ENCODE data around the gene EPHA2. TPM values are rescaled to one million over a fixed set of nuclear protein-coding genes. Genes with fewer than 3 reads are reported as not detected.
A peak's percentile ranks its signal among the peaks of the same experiment; 100 is the strongest.

Gene EPHA2
- total RNA-seq, 2 donors from 2014 or later, result 0.07 to 0.16 TPM

DNA sequence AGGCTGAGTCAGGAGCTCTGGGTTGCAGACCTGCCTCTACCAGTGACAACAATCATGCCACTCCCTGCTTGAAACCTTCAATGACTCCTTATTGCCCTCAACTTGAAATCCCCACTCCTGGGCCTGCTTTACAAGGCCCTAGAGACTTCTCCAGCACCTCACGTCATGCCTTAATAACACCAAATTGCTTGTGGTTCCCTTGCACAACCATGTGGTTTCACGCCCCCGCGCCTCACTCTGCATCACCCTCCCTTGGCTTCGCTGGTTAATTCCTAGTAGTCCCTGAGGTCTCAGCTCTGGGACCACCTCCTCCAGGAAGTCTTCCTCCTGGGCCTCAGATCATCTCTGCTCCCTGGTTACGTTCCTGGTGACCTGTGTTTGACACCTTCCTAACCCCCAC, 33.0 kb downstream of the EPHA2 start:
- H3K27ac Mint-ChIP-seq, result peak overlapping the region in 1 of 2 donors; percentile 45
- H3K9me3 Mint-ChIP-seq, result no peaks in the 10 kb centered on the region
- no peaks in the 10 kb centered on the region for H3K36me3 Mint-ChIP-seq
- DNase-seq (ENCODE audit: low spot score in 2 of 2) (no peak), ATAC-seq (peak; percentile 75 to 85)

DNA sequence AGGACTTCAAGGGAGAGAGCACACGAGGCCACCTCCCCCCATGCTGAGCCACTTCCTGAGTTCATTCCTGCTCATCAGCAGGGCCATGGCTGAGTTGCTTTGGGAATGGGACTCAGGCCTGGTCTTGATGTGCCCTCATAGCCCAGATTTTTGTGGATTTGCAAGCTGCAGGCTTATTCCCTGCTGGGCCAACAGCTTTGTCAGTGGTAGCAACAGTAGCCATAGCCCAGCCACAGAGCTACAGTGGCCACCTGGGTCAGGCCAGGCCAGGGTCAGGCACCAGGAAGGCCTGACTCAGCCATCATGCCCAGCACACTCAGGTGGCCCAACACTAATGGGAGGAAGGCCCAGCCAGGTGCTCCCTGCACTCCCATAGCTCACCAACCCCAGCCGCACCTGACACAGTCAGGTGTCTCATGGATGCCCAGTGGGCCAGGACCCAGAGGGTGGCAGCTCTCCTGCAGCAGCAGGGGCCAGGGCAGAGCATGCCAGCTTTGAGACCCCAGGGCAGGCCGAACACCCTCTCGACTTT, 33.5 kb downstream of the EPHA2 start:
- Mint-ChIP-seq H3K27ac (no peak overlapping the region), H3K9me3 (no peaks in the 10 kb centered on the region), H3K36me3 (no peaks in the 10 kb centered on the region)
- DNase-seq (ENCODE audit: low spot score in 2 of 2) (no peak), ATAC-seq (no peak)

GRCh38 chr1:16120940-16121410, 34.9 kb downstream of the EPHA2 start:
- Mint-ChIP-seq H3K36me3 (no peaks in the 10 kb centered on the region), H3K9me3 (no peaks in the 10 kb centered on the region), H3K27ac (no peak overlapping the region)
- DNase-seq (ENCODE audit: low spot score in 2 of 2) (no peak), ATAC-seq (no peak)

DNA sequence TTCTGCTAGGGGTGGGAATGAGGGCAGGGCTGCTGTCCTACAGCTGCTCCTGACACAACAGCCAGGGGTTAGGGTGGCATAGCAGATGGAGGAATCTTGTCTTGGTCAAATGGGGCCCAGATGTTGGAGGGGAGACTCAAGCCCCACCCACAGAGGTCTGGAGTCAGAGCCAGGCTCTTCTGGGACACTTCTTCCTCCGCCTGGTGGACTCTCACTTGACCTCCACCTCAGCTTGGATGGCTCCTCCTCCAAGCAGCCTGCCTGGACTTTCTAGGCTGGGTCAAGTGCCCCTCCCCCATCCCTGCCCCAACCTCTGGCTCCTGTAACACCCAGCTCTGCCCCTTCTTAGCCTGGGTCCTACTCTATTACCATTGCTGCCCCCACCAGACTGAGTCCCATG, 35.5 kb downstream of the EPHA2 start:
- DNase-seq (ENCODE audit: low spot score in 2 of 2), result no peak
- Mint-ChIP-seq H3K36me3 (no peaks in the 10 kb centered on the region), H3K9me3 (no peaks in the 10 kb centered on the region), H3K27ac (no peak overlapping the region)
- ATAC-seq, result no peak

GRCh38 chr1:16119926-16120325, 35.9 kb downstream of the EPHA2 start:
- ATAC-seq (no peak), DNase-seq (ENCODE audit: low spot score in 2 of 2) (no peak)
- H3K9me3 Mint-ChIP-seq, result no peaks in the 10 kb centered on the region
- no peaks in the 10 kb centered on the region for H3K36me3 Mint-ChIP-seq
- H3K27ac Mint-ChIP-seq, result no peak overlapping the region

GRCh38 chr1:16119504-16119903, 36.4 kb downstream of the EPHA2 start:
- ATAC-seq, result no peak
- Mint-ChIP-seq H3K36me3 (no peaks in the 10 kb centered on the region), H3K9me3 (no peaks in the 10 kb centered on the region), H3K27ac (no peak overlapping the region)
- no peak for DNase-seq (ENCODE audit: low spot score in 2 of 2)

- Mint-ChIP-seq H3K36me3 (no peaks in the 10 kb centered on the region), H3K27ac (peak overlapping the region in 1 of 2 donors; percentile 22), H3K9me3 (no peaks in the 10 kb centered on the region)
- no peak for ATAC-seq
- no peak for DNase-seq (ENCODE audit: low spot score in 2 of 2)
These were observed 37.2 kb downstream of the EPHA2 start for GRCh38 chr1:16118706-16119105.

- H3K9me3 Mint-ChIP-seq, result no peaks in the 10 kb centered on the region
- ATAC-seq, result no peak
- no peak for DNase-seq (ENCODE audit: low spot score in 2 of 2)
- H3K36me3 Mint-ChIP-seq, result no peaks in the 10 kb centered on the region
- no peak overlapping the region for H3K27ac Mint-ChIP-seq
These were observed 37.9 kb downstream of the EPHA2 start for GRCh38 chr1:16117936-16118335.

- Mint-ChIP-seq H3K36me3 (no peaks in the 10 kb centered on the region), H3K9me3 (no peaks in the 10 kb centered on the region), H3K27ac (no peak overlapping the region)
- no peak for DNase-seq (ENCODE audit: low spot score in 2 of 2)
- ATAC-seq, result no peak
These were observed 38.5 kb downstream of the EPHA2 start for GRCh38 chr1:16117369-16117768.

GRCh38 chr1:16116625-16117024, 39.2 kb downstream of the EPHA2 start:
- peak overlapping the region in 1 of 2 donors; percentile 15 for H3K27ac Mint-ChIP-seq
- no peaks in the 10 kb centered on the region for H3K9me3 Mint-ChIP-seq
- ATAC-seq (no peak), DNase-seq (ENCODE audit: low spot score in 2 of 2) (no peak)
- H3K36me3 Mint-ChIP-seq, result no peaks in the 10 kb centered on the region

GRCh38 chr1:16116002-16116401, 39.9 kb downstream of the EPHA2 start:
- no peak for ATAC-seq

DNA sequence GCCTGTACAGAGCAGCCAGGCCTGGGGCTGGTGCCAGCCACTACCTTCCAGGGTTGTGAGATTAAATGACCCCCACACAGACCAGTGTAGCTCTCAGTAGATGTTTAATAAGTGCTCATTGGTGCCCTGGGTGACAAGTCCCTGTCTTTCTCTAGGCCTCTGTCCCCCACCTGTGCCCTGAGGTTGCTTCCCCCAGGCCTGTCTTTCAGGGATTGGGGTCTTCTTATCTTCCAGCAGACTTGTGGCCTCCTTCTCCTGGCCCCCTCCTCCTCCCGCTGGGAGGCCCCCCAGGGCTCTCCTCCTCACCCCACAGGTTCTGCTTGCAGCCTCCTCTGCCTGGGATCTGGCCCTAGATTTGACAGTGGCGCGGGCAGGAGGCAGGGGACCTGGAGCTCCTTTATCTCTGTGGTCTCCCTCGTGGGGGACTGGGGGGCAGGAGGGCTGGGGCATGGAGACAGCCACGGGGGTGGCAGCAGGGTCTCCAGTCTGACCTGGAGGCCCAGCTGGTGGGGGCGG, 40.3 kb downstream of the EPHA2 start:
- DNase-seq (ENCODE audit: low spot score in 2 of 2) (no peak), ATAC-seq (no peak)
- Mint-ChIP-seq H3K27ac (no peak overlapping the region), H3K36me3 (no peaks in the 10 kb centered on the region), H3K9me3 (no peaks in the 10 kb centered on the region)

More at GRCh38 chr1:16116002-16116401, 39.9 kb downstream of the EPHA2 start:
- H3K36me3 Mint-ChIP-seq, result no peaks in the 10 kb centered on the region
- no peaks in the 10 kb centered on the region for H3K9me3 Mint-ChIP-seq
- no peak overlapping the region for H3K27ac Mint-ChIP-seq
- no peak for DNase-seq (ENCODE audit: low spot score in 2 of 2)

GRCh38 chr1:16114527-16115467, 41.1 kb downstream of the EPHA2 start:
- DNase-seq (ENCODE audit: low spot score in 2 of 2) (no peak), ATAC-seq (no peak)
- Mint-ChIP-seq H3K9me3 (no peaks in the 10 kb centered on the region), H3K36me3 (no peaks in the 10 kb centered on the region), H3K27ac (no peak overlapping the region)

DNA sequence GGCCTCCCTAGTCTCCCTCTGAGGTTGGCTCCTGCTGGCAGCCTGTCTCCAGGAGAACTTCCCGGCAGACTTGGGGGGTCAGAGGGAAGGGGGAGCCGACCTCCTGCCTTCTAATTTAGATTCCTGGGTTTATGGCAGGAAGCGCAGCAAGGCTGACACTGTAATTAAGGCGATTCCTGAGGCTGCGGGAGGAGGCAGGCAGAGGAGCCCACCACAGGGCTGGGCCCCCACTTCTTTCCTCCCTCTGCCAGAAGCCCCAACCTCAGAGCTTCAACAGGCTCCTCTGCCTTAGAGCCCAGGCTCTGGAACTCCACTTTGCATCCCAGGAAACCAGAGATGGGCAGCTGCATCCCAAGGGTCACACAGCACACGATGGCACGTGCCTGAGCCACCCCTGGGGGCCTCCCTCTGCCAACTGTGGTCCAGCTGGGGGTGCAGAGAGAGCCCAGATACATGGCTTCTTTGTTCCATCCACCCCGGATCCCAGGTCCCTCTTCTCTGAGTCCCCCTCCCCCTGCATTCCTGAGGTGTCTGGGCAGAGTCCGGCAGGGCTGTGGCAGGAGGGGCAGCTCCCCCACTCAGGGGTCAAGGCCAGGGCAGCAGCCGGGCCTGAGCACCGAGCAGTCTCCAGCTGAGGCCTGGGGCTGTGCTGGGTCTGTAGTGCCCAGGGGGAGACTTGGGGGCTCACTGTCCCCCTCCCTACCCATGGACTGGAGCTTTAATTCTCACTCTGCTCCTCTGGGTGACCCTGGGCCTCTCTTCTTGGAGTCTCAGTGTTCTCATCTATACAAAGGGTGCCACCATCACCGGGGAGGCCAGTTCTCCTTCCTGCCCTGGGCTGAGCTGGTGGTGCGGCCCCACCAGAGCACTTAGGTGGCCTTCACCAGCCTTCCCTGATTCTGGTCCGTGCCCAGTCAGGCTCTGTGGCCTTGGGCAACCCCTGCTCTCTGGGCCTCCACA, 43.0 kb downstream of the EPHA2 start:
- ATAC-seq, result no peak
- peaks cover 4 to 5% of the 10 kb centered on the region in 2 donors for H3K9me3 Mint-ChIP-seq

GRCh38 chr1:16111771-16112595, 43.9 kb downstream of the EPHA2 start:
- peaks cover 8 to 15% of the 10 kb centered on the region in 2 donors for H3K36me3 Mint-ChIP-seq
- DNase-seq (ENCODE audit: low spot score in 2 of 2), result no peak
- peak overlapping the region in 1 of 2 donors; percentile 1 for H3K27ac Mint-ChIP-seq
- no peak for ATAC-seq
- peaks cover 6 to 8% of the 10 kb centered on the region in 2 donors for H3K9me3 Mint-ChIP-seq

More for the DNA sequence above, 43.0 kb downstream of the EPHA2 start:
- no peak for DNase-seq (ENCODE audit: low spot score in 2 of 2)
- Mint-ChIP-seq H3K36me3 (peaks cover 6 to 7% of the 10 kb centered on the region in 2 donors), H3K27ac (no peak overlapping the region)

- no peak for ATAC-seq
- Mint-ChIP-seq H3K9me3 (peaks cover 6 to 8% of the 10 kb centered on the region in 2 donors), H3K27ac (no peak overlapping the region), H3K36me3 (peaks cover 8 to 16% of the 10 kb centered on the region in 2 donors)
- no peak for DNase-seq (ENCODE audit: low spot score in 2 of 2)
These were observed 45.0 kb downstream of the EPHA2 start for GRCh38 chr1:16110884-16111283.

All from activated naive CD4-positive, alpha-beta T cell treated with anti-CD3 and anti-CD28 coated beads, Interleukin-2, amount 50 U/mL, for 72 hours (primary cell).